B cell (primary cell): ENCODE results near the gene PARD3B. TPM values are rescaled to one million over a fixed set of nuclear protein-coding genes. Genes with fewer than 3 reads are reported as not detected.

ENCODE experiments used
- ATAC-seq: fragments of 200-7000 bp; cut with Tn5 transposase; one replicate; pipeline ENCODE4 v1.10.0; 2021; ENCODE audit warnings: low read depth, mild to moderate bottlenecking, moderate number of reproducible peaks, moderate library complexity
- CTCF ChIA-PET: fragments of 350-600 bp; sonication (Branson Sonifier 250); formaldehyde crosslinking; loops from one replicate; lab custom pipeline; 2021; ENCODE audit warnings: antibody characterized with exemption, inconsistent platforms; lab: Charles Lee
- POLR2A ChIA-PET: fragments of 350-600 bp; sonication (Branson Sonifier 250); formaldehyde crosslinking; loops from one replicate; lab custom pipeline; 2021; ENCODE audit warnings: antibody characterized with exemption; lab: Charles Lee
- DNase-seq: peaks from one replicate; pipeline ENCODE4 v3.0.0; 2013
- H2AFZ ChIP-seq: 2 replicates; pipeline ENCODE4 v1.6.1; 2012; ENCODE audit warnings: mild to moderate bottlenecking, low read depth, low read length; ENCODE audit not compliant: insufficient read depth, poor library complexity, severe bottlenecking
- H3K27ac ChIP-seq, 2 donors: 1 replicate in 1 of 2; 2 replicates in 1 of 2; pipeline ENCODE4 v1.5.1; 2012 to 2013; ENCODE audit warnings: low read length in 2 of 2, mild to moderate bottlenecking in 2 of 2, moderate library complexity in 1 of 2
- H3K27me3 ChIP-seq, 4 experiments: fragments of 200-600 bp in 1 of 4; sonication (generic) in 1 of 4; replicated peaks in 1 of 4; 1 replicate in 2 of 4; 2 replicates in 2 of 4; pipeline versions ENCODE4 v1.6.1 to v1.7.0; 2013 to 2016; ENCODE audit warnings: low read length in 3 of 4, mild to moderate bottlenecking in 2 of 4, mixed read lengths in 1 of 4, moderate library complexity in 1 of 4; ENCODE audit not compliant: insufficient read depth in 4 of 4, control insufficient read depth in 3 of 4; ENCODE audit errors: control extremely low read depth in 1 of 4
- H3K36me3 ChIP-seq, 2 experiments: replicated peaks in 1 of 2; 1 replicate in 1 of 2; 2 replicates in 1 of 2; pipeline versions ENCODE4 v1.6.1 to v1.7.1; 2013; ENCODE audit warnings: low read length in 1 of 2; ENCODE audit not compliant: insufficient read depth in 2 of 2, control insufficient read depth in 1 of 2; ENCODE audit errors: control extremely low read depth in 1 of 2, extremely low read depth in 1 of 2
- H3K4me1 ChIP-seq, 2 donors: fragments of 200-600 bp in 1 of 2; sonication (generic) in 1 of 2; 1 replicate in 1 of 2; 2 replicates in 1 of 2; pipeline versions ENCODE4 v1.5.1 to v1.6.1; 2013 to 2017; ENCODE audit warnings: low read length in 2 of 2; ENCODE audit not compliant: control insufficient read depth in 2 of 2, insufficient read depth in 2 of 2
- H3K4me2 ChIP-seq: replicated peaks from 2 replicates; pipeline ENCODE3; 2012; ENCODE audit warnings: mild to moderate bottlenecking, low read depth, low read length; ENCODE audit not compliant: poor library complexity, severe bottlenecking
- H3K4me3 ChIP-seq, 5 experiments: fragments of 200-600 bp in 1 of 5; sonication (generic) in 1 of 5; 1 replicate in 3 of 5; 2 replicates in 2 of 5; pipeline versions ENCODE4 v1.5.1 to v1.7.0; 2011 to 2016; ENCODE audit warnings: low read length in 4 of 5, mild to moderate bottlenecking in 4 of 5, low read depth in 2 of 5, control low read depth in 1 of 5, moderate library complexity in 1 of 5; ENCODE audit not compliant: insufficient read depth in 1 of 5; ENCODE audit errors: control extremely low read depth in 1 of 5, extremely low read depth in 1 of 5
- H3K79me2 ChIP-seq: fragments of 200-600 bp; sonication (generic); one replicate; pipeline ENCODE4 v1.6.0; 2016; ENCODE audit warnings: low read length; ENCODE audit not compliant: control insufficient read depth, insufficient read depth
- H3K9ac ChIP-seq: fragments of 200-600 bp; sonication (generic); 2 replicates; pipeline ENCODE4 v1.6.1; 2017; ENCODE audit warnings: mild to moderate bottlenecking, low read length, moderate library complexity
- H3K9me3 ChIP-seq, 3 donors: one replicate each; pipeline versions ENCODE4 v1.6.1 to v1.7.1; 2013; ENCODE audit warnings: low read length in 2 of 3; ENCODE audit not compliant: control insufficient read depth in 2 of 3, insufficient read depth in 1 of 3; ENCODE audit errors: control extremely low read depth in 1 of 3
- H4K20me1 ChIP-seq: 2 replicates; pipeline ENCODE4 v1.6.0; 2012; ENCODE audit warnings: mild to moderate bottlenecking, low read length; ENCODE audit not compliant: insufficient read depth, control insufficient read depth, poor library complexity, severe bottlenecking
- H3K27ac Mint-ChIP-seq: one replicate; pipeline ENCODE4 v1.8.0; 2021; ENCODE audit warnings: mixed read lengths
- H3K27me3 Mint-ChIP-seq: one replicate; pipeline ENCODE4 v1.8.0; 2021; ENCODE audit warnings: mixed read lengths
- H3K4me1 Mint-ChIP-seq: one replicate; pipeline ENCODE4 v1.8.0; 2021; ENCODE audit warnings: mixed read lengths
- H3K4me3 Mint-ChIP-seq: one replicate; pipeline ENCODE4 v1.8.0; 2021; ENCODE audit warnings: mixed read lengths
- H3K9me3 Mint-ChIP-seq: one replicate; pipeline ENCODE4 v1.8.0; 2022; ENCODE audit warnings: mixed read lengths; ENCODE audit not compliant: insufficient read depth
- CTCF ChIP-seq: fragments of 200-600 bp; IDR thresholded peaks from one replicate; pipeline ENCODE4 v1.8.0; 2022; ENCODE audit warnings: antibody characterized with exemption, mild to moderate bottlenecking
- EZH2 ChIP-seq: IDR thresholded peaks from 2 replicates; pipeline ENCODE4 v1.6.1; 2012; ENCODE audit warnings: borderline replicate concordance, low read depth, mild to moderate bottlenecking, moderate library complexity, low read length; ENCODE audit not compliant: insufficient read depth, poor library complexity, severe bottlenecking
- WGBS: methylation state at CpG from one replicate; pipeline ENCODE4 v1.1.5; 2013; ENCODE audit warnings: missing lambda C conversion rate; ENCODE audit not compliant: insufficient coverage; 5-methylcytosine and 5-hydroxymethylcytosine counted together
- intact Hi-C: fragments of 100-400 bp; cut with micrococcal nuclease; formaldehyde crosslinking; loops from one replicate; pipeline ENCODE4 v1.10.0; 2022
- polyA plus RNA-seq: library from polyadenylated mRNA; depleted of rRNA; stranded (reverse); fragments of >200 nt; gene quantifications from 2 replicates; pipeline ENCODE4 v1.2.3, GENCODE V29; 2012
- total RNA-seq, 2 donors: library from RNA; stranded (reverse); fragments of 120-200 nt in 1 of 2; gene quantifications; 1 replicate in 1 of 2; 2 replicates in 1 of 2; pipeline versions ENCODE4 v1.2.3 to v1.2.4, GENCODE V29; 2013 to 2022

PARD3B gene
- total and polyA plus RNA-seq, 2 donors (not counting 1 experiment from before 2014, with no cell fraction given), result not detected

- 94% methylated on average over 2 of the region's 3 CpGs for WGBS
- Histone ChIP-seq H3K9ac (no peak overlapping the region), H2AFZ (no peak overlapping the region), H3K79me2 (no peaks in the 10 kb centered on the region), H3K9me3 (no peaks in the 10 kb centered on the region), H4K20me1 (no peaks in the 10 kb centered on the region), H3K4me3 (no peak overlapping the region), H3K36me3 (no peaks in the 10 kb centered on the region), H3K27ac (no peak overlapping the region), H3K4me2 (no peak overlapping the region), H3K27me3 (no peaks in the 10 kb centered on the region), H3K4me1 (no peaks in the 10 kb centered on the region)
- POLR2A ChIA-PET, result no interaction called here
- CTCF ChIA-PET, result no interaction called here
- H3K27me3 Mint-ChIP-seq, result peaks cover 3% of the 10 kb centered on the region
- intact Hi-C loops, result no loop called here
- H3K4me3 Mint-ChIP-seq, result no peak overlapping the region
- H3K9me3 Mint-ChIP-seq, result no peaks in the 10 kb centered on the region
- DNase-seq, result no peak
- no peaks in the 10 kb centered on the region for H3K4me1 Mint-ChIP-seq
- ATAC-seq, result no peak
- no peak overlapping the region for H3K27ac Mint-ChIP-seq
- TF ChIP-seq CTCF (no peak), EZH2 (no peak)
Measured at GRCh38 chr2:204869132-204869823, 324.0 kb downstream of the PARD3B start.

- ChIA-PET CTCF (no interaction called here), POLR2A (no interaction called here)
- intact Hi-C loops, result no loop called here
- peaks cover 3% of the 10 kb centered on the region for H3K27me3 Mint-ChIP-seq
- no peaks in the 10 kb centered on the region for H3K4me1 Mint-ChIP-seq
- H3K27ac ChIP-seq, result no peak overlapping the region
- no peak for ATAC-seq
- no peak overlapping the region for H3K9ac ChIP-seq
- no peaks in the 10 kb centered on the region for H3K4me1 ChIP-seq
- no peaks in the 10 kb centered on the region for H4K20me1 ChIP-seq
- no peaks in the 10 kb centered on the region for H3K36me3 ChIP-seq
- no peaks in the 10 kb centered on the region for H3K9me3 Mint-ChIP-seq
- DNase-seq, result no peak
- no peak overlapping the region for H3K4me2 ChIP-seq
- no peak overlapping the region for H3K4me3 ChIP-seq
- no peaks in the 10 kb centered on the region for H3K9me3 ChIP-seq
- H3K27ac Mint-ChIP-seq, result no peak overlapping the region
- H3K4me3 Mint-ChIP-seq, result no peak overlapping the region
- WGBS, result 67% methylated on average over 1 of the region's 2 CpGs
- no peaks in the 10 kb centered on the region for H3K79me2 ChIP-seq
- TF ChIP-seq EZH2, result no peak
- no peak for TF ChIP-seq CTCF
- no peak overlapping the region for H2AFZ ChIP-seq
- no peaks in the 10 kb centered on the region for H3K27me3 ChIP-seq
Measured at GRCh38 chr2:204870053-204870452, 324.8 kb downstream of the PARD3B start.
